GM18498 (cell line): Measurements from ENCODE around the gene ZNF593.

Experiments used
- ATAC-seq: cut with Tn5 transposase; IDR thresholded peaks from one replicate; pipeline ENCODE4 v1.9.1; 2021; ENCODE audit warnings: mild to moderate bottlenecking, moderate library complexity; ENCODE audit not compliant: unreplicated experiment

The ZNF593 gene

GRCh38 chr1:26168410-26169197 lies 1.1 kb upstream of the ZNF593 start, which contains the start of gene C1orf232:
C1orf232 (minus strand) TSS chr1:26168963; CDS start chr1:26168499, 464 bp downstream.
- no peak for ATAC-seq

GRCh38 chr1:26169198-26169554 lies 532 bp upstream of the ZNF593 start:
- no peak for ATAC-seq

- no peak for ATAC-seq
These were observed 739 bp downstream of the ZNF593 start for GRCh38 chr1:26170472-26170821.

- no peak for ATAC-seq
These were observed 1.7 kb downstream of the ZNF593 start, which contains the start of gene ZNF593OS for GRCh38 chr1:26171084-26172072. ZNF593OS (minus strand) TSS chr1:26171832; CDS start chr1:26171661, 171 bp downstream.

- ATAC-seq, result no peak
These were observed 5.6 kb downstream of the ZNF593 start for GRCh38 chr1:26175346-26175745.

- no peak for ATAC-seq
These were observed 7.5 kb downstream of the ZNF593 start, which contains the start of gene CNKSR1 for GRCh38 chr1:26177182-26177684. CNKSR1 (plus strand) TSS chr1:26177491; CDS start chr1:26177548, 57 bp downstream.

GRCh38 chr1:26180010-26180506 lies 10.3 kb downstream of the ZNF593 start:
- ATAC-seq, result no peak

GRCh38 chr1:26181586-26182382 lies 12.1 kb downstream of the ZNF593 start:
- ATAC-seq, result no peak

- no peak for ATAC-seq
These were observed 12.6 kb downstream of the ZNF593 start for GRCh38 chr1:26182383-26182696.

GRCh38 chr1:26184086-26184485 lies 14.4 kb downstream of the ZNF593 start:
- no peak for ATAC-seq

GRCh38 chr1:26184883-26185282 lies 15.2 kb downstream of the ZNF593 start:
- ATAC-seq, result no peak

GRCh38 chr1:26187882-26188281 lies 18.2 kb downstream of the ZNF593 start:
- ATAC-seq, result no peak

- ATAC-seq, result no peak
These were observed 18.8 kb downstream of the ZNF593 start for GRCh38 chr1:26188477-26188876.

- ATAC-seq, result no peak
These were observed 19.6 kb downstream of the ZNF593 start for GRCh38 chr1:26189331-26189730.

GRCh38 chr1:26189751-26190275 lies 20.1 kb downstream of the ZNF593 start:
- ATAC-seq, result no peak

- ATAC-seq, result no peak
These were observed 20.8 kb downstream of the ZNF593 start, which contains the start of gene CATSPER4 for GRCh38 chr1:26190373-26190987. CATSPER4 (plus strand) TSS chr1:26190602; CDS start chr1:26190628, 26 bp downstream.

GRCh38 chr1:26191739-26192138 lies 22.0 kb downstream of the ZNF593 start:
- no peak for ATAC-seq

GRCh38 chr1:26195805-26196204 lies 26.1 kb downstream of the ZNF593 start:
- no peak for ATAC-seq

- ATAC-seq, result no peak
These were observed 27.6 kb downstream of the ZNF593 start for GRCh38 chr1:26197301-26197700.

GRCh38 chr1:26197813-26198212 lies 28.1 kb downstream of the ZNF593 start:
- ATAC-seq, result no peak
